ENCODE data around the gene ARHGEF11. TPM values are rescaled to one million over a fixed set of nuclear protein-coding genes. Genes with fewer than 3 reads are reported as not detected.

ARHGEF11 gene
- polyA plus RNA-seq, 1 donor (not counting 4 experiments of a cell fraction or from before 2014, with no cell fraction given) = 8.0 TPM

DNA sequence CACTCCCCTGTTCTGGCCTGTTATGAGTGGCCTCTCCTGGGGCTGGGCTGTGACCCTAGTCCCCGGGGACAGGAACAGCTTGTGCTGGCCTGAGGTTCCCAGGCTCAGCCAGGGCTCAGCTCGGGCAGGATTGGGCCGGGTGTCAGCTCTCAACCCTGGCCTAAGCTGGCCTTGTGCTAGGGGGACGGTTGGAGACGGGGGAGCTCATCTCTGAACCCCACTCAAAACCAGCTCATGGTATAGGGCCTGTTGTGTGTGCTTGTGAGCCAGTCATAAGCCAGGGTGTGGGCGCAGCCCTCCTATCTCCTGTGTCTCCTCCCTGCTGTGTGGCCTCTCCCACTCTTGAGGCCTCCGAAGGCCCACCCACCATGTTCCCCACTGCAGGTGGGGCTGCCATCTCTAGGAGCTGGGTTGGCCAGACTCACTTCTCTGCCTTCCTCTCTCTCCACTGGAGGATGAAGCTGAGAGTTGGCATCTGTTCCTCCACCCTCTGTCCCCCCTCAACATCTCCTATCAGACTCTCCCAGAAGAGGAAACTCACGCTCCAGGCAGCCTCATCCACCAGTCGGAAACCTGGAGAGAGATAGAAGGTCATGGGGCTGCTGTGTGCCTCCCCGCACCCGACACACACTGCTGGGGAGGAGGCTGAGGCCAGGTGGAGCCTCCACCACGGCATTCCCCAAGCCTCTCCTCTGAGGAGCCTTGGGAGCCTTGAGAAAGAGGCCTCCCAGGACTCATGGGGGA, 150.7 kb downstream of the ARHGEF11 start:
- dilution Hi-C loops (cut with MboI; ENCODE audit: extremely low pct_ligation_motif_present, low sequenced_read_pairs) = no loop called here
- H3K9me3 ChIP-seq (ENCODE audit: control insufficient read depth, low read depth, low read length) = no peaks in the 10 kb centered on the region
- H3K4me1 ChIP-seq (ENCODE audit: control insufficient read depth, extremely low read depth, insufficient read depth, low read length) = peaks cover 37% of the 10 kb centered on the region
- H3K27me3 ChIP-seq (ENCODE audit: control insufficient read depth, extremely low read depth, insufficient read depth, low read length) = no peaks in the 10 kb centered on the region
- no peak overlapping the region for H3K4me2 ChIP-seq (ENCODE audit: control insufficient read depth, extremely low read depth, insufficient read depth, low read depth, low read length)
- DNase-seq (ENCODE audit: low read depth, low spot score) = no peak
- H3K27ac ChIP-seq (ENCODE audit: control insufficient read depth, insufficient read depth, low read length) = no peak overlapping the region
- H2AFZ ChIP-seq (ENCODE audit: control insufficient read depth, low read length) = no peak overlapping the region
- H3K9me1 ChIP-seq (ENCODE audit: control insufficient read depth, extremely low read depth, insufficient read depth, low read length) = no peaks in the 10 kb centered on the region
- TF ChIP-seq, protein P1, sequence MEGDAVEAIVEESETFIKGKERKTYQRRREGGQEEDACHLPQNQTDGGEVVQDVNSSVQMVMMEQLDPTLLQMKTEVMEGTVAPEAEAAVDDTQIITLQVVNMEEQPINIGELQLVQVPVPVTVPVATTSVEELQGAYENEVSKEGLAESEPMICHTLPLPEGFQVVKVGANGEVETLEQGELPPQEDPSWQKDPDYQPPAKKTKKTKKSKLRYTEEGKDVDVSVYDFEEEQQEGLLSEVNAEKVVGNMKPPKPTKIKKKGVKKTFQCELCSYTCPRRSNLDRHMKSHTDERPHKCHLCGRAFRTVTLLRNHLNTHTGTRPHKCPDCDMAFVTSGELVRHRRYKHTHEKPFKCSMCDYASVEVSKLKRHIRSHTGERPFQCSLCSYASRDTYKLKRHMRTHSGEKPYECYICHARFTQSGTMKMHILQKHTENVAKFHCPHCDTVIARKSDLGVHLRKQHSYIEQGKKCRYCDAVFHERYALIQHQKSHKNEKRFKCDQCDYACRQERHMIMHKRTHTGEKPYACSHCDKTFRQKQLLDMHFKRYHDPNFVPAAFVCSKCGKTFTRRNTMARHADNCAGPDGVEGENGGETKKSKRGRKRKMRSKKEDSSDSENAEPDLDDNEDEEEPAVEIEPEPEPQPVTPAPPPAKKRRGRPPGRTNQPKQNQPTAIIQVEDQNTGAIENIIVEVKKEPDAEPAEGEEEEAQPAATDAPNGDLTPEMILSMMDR (optimal IDR thresholded peaks at IDR 0.05 in 1 of 3, IDR thresholded peaks at IDR 0.05 in 1 of 3, conservative IDR thresholded peaks at IDR 0.05 in 1 of 3; ENCODE audit: extremely low read depth in 1 of 3, insufficient read depth in 2 of 3, low read length in 3 of 3) = no peak
- no peak for TF ChIP-seq EZH2 (IDR thresholded peaks at IDR 0.05; ENCODE audit: low read length)
- no peak overlapping the region for H3K9ac ChIP-seq (ENCODE audit: control insufficient read depth, extremely low read depth, insufficient read depth, low read length)
- no peaks in the 10 kb centered on the region for H3K36me3 ChIP-seq (ENCODE audit: control insufficient read depth in 2 of 2, extremely low read depth in 1 of 2, insufficient read depth in 2 of 2, low read length in 2 of 2)
- FAIRE-seq = no peak
- no peaks in the 10 kb centered on the region for H4K20me1 ChIP-seq (ENCODE audit: control insufficient read depth, extremely low read depth, insufficient read depth, low read length)
- H3K79me2 ChIP-seq (ENCODE audit: control insufficient read depth, insufficient read depth, low read length) = no peaks in the 10 kb centered on the region
- H3K4me3 ChIP-seq (ENCODE audit: control insufficient read depth in 2 of 3, extremely low read depth in 1 of 3, insufficient read depth in 2 of 3, low read depth in 1 of 3, low read length in 3 of 3) = no peak overlapping the region

DNA sequence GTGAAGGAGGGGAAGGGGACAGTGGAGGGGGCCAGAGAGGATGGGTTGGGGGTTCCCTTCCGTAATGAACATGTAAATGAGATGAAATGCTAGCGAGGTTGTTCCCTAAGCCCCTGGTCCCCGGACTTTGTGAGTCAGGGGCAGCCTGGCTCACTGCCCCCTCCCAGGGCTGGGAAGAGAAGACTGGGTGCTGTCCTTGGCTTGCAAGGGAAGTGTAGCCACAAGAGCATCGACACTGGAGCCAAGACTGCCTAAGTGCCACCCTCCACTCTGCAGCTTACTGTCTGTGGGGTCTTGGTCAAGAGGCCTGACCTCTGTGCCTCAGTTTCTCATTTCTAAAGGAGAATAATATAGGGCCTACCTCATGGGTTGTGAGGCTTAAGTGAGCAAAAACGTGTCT, 151.5 kb downstream of the ARHGEF11 start:
- FAIRE-seq (no peak), DNase-seq (ENCODE audit: low read depth, low spot score) (no peak)
- peaks cover 37% of the 10 kb centered on the region for H3K4me1 ChIP-seq (ENCODE audit: control insufficient read depth, extremely low read depth, insufficient read depth, low read length)
- H3K9me1 ChIP-seq (ENCODE audit: control insufficient read depth, extremely low read depth, insufficient read depth, low read length) = no peaks in the 10 kb centered on the region
- H3K4me3 ChIP-seq (ENCODE audit: control insufficient read depth in 2 of 3, extremely low read depth in 1 of 3, insufficient read depth in 2 of 3, low read depth in 1 of 3, low read length in 3 of 3) = no peak overlapping the region
- no peaks in the 10 kb centered on the region for H3K27me3 ChIP-seq (ENCODE audit: control insufficient read depth, extremely low read depth, insufficient read depth, low read length)
- no peak overlapping the region for H3K9ac ChIP-seq (ENCODE audit: control insufficient read depth, extremely low read depth, insufficient read depth, low read length)
- no peaks in the 10 kb centered on the region for H3K36me3 ChIP-seq (ENCODE audit: control insufficient read depth in 2 of 2, extremely low read depth in 1 of 2, insufficient read depth in 2 of 2, low read length in 2 of 2)
- H3K4me2 ChIP-seq (ENCODE audit: control insufficient read depth, extremely low read depth, insufficient read depth, low read depth, low read length) = no peak overlapping the region
- no peak overlapping the region for H3K27ac ChIP-seq (ENCODE audit: control insufficient read depth, insufficient read depth, low read length)
- dilution Hi-C loops (cut with MboI; ENCODE audit: extremely low pct_ligation_motif_present, low sequenced_read_pairs) = no loop called here
- H4K20me1 ChIP-seq (ENCODE audit: control insufficient read depth, extremely low read depth, insufficient read depth, low read length) = no peaks in the 10 kb centered on the region
- TF ChIP-seq, protein P1 (optimal IDR thresholded peaks at IDR 0.05 in 1 of 3, IDR thresholded peaks at IDR 0.05 in 1 of 3, conservative IDR thresholded peaks at IDR 0.05 in 1 of 3; ENCODE audit: extremely low read depth in 1 of 3, insufficient read depth in 2 of 3, low read length in 3 of 3) = no peak
- TF ChIP-seq EZH2 (IDR thresholded peaks at IDR 0.05; ENCODE audit: low read length) = no peak
- no peak overlapping the region for H2AFZ ChIP-seq (ENCODE audit: control insufficient read depth, low read length)
- H3K79me2 ChIP-seq (ENCODE audit: control insufficient read depth, insufficient read depth, low read length) = no peaks in the 10 kb centered on the region
- no peaks in the 10 kb centered on the region for H3K9me3 ChIP-seq (ENCODE audit: control insufficient read depth, low read depth, low read length)
